ENCODE data around the gene PTPRG.

PTPRG gene

GRCh38 chr3:62169906-62170660, 608.7 kb downstream of the PTPRG start:
- no peak for DNase-seq (ENCODE audit: extremely low read depth, insufficient read length)
- Histone ChIP-seq H3K36me3 (ENCODE audit: control insufficient read depth, insufficient read depth, low read length) (no peaks in the 10 kb centered on the region), H3K27me3 (replicated peaks; ENCODE audit: control insufficient read depth, insufficient read depth, low read length) (no peaks in the 10 kb centered on the region; the same call in 1 of the 2 replicates), H3K4me3 (replicated peaks; ENCODE audit: low read depth, low read length) (no peak overlapping the region)
- TF ChIP-seq CTCF (IDR thresholded peaks at IDR 0.05; ENCODE audit: insufficient read depth, low read length, poor library complexity, severe bottlenecking) = no peak

- Histone ChIP-seq H3K4me3 (replicated peaks; ENCODE audit: low read depth, low read length) (no peak overlapping the region), H3K27me3 (replicated peaks; ENCODE audit: control insufficient read depth, insufficient read depth, low read length) (no peaks in the 10 kb centered on the region; the same call in 1 of the 2 replicates), H3K36me3 (ENCODE audit: control insufficient read depth, insufficient read depth, low read length) (no peaks in the 10 kb centered on the region)
- no peak for DNase-seq (ENCODE audit: extremely low read depth, insufficient read length)
- TF ChIP-seq CTCF (IDR thresholded peaks at IDR 0.05; ENCODE audit: insufficient read depth, low read length, poor library complexity, severe bottlenecking) = no peak
Measured at GRCh38 chr3:62171789-62172188, 610.4 kb downstream of the PTPRG start.

- H3K4me3 ChIP-seq (replicated peaks; ENCODE audit: low read depth, low read length) = no peak overlapping the region
- TF ChIP-seq CTCF (IDR thresholded peaks at IDR 0.05; ENCODE audit: insufficient read depth, low read length, poor library complexity, severe bottlenecking) = no peak
- DNase-seq (ENCODE audit: extremely low read depth, insufficient read length) = no peak
- H3K36me3 ChIP-seq (ENCODE audit: control insufficient read depth, insufficient read depth, low read length) = no peaks in the 10 kb centered on the region
- H3K27me3 ChIP-seq (replicated peaks; ENCODE audit: control insufficient read depth, insufficient read depth, low read length) = no peaks in the 10 kb centered on the region; the same call in 1 of the 2 replicates
Measured at GRCh38 chr3:62172199-62172598, 610.8 kb downstream of the PTPRG start.

GRCh38 chr3:62173939-62174515, 612.7 kb downstream of the PTPRG start:
- H3K27me3 ChIP-seq (replicated peaks; ENCODE audit: control insufficient read depth, insufficient read depth, low read length) = no peaks in the 10 kb centered on the region; the same call in 1 of the 2 replicates
- no peaks in the 10 kb centered on the region for H3K36me3 ChIP-seq (ENCODE audit: control insufficient read depth, insufficient read depth, low read length)

GRCh38 chr3:62175161-62175560, 613.8 kb downstream of the PTPRG start:
- TF ChIP-seq CTCF (IDR thresholded peaks at IDR 0.05; ENCODE audit: insufficient read depth, low read length, poor library complexity, severe bottlenecking) = no peak
- no peak overlapping the region for H3K4me3 ChIP-seq (replicated peaks; ENCODE audit: low read depth, low read length)
- H3K27me3 ChIP-seq (replicated peaks; ENCODE audit: control insufficient read depth, insufficient read depth, low read length) = no peaks in the 10 kb centered on the region; the same call in 1 of the 2 replicates
- no peaks in the 10 kb centered on the region for H3K36me3 ChIP-seq (ENCODE audit: control insufficient read depth, insufficient read depth, low read length)
- DNase-seq (ENCODE audit: extremely low read depth, insufficient read length) = no peak

More at GRCh38 chr3:62173939-62174515, 612.7 kb downstream of the PTPRG start:
- TF ChIP-seq CTCF (IDR thresholded peaks at IDR 0.05; ENCODE audit: insufficient read depth, low read length, poor library complexity, severe bottlenecking) = no peak
- no peak overlapping the region for H3K4me3 ChIP-seq (replicated peaks; ENCODE audit: low read depth, low read length)
- DNase-seq (ENCODE audit: extremely low read depth, insufficient read length) = no peak
